WTC11 (cell line): ENCODE measurements around the gene CSTPP1. TPM values are rescaled to one million over a fixed set of nuclear protein-coding genes. Genes with fewer than 3 reads are reported as not detected.

Experiments
- ATAC-seq: fragments of 200-7000 bp; cut with Tn5 transposase; 2 replicates; pipeline ENCODE4 v1.10.0; 2021; ENCODE audit warnings: mild to moderate bottlenecking, moderate library complexity
- CTCF ChIA-PET: fragments of 300-600 bp; sonication (Branson Sonifier 250); formaldehyde crosslinking; loops from one replicate; lab custom pipeline; 2021; ENCODE audit warnings: antibody characterized with exemption; lab: Charles Lee
- POLR2A ChIA-PET: fragments of 350-600 bp; sonication (Branson Sonifier 250); formaldehyde crosslinking; loops from one replicate; lab custom pipeline; 2021; ENCODE audit warnings: antibody characterized with exemption; lab: Charles Lee
- DNase-seq: peaks from one replicate; pipeline ENCODE4 v3.0.0; 2021; ENCODE audit warnings: low spot score
- H3K27ac Mint-ChIP-seq: 2 replicates; pipeline ENCODE4 v1.8.0; 2021; ENCODE audit warnings: mixed read lengths
- H3K27me3 Mint-ChIP-seq: 2 replicates; pipeline ENCODE4 v1.8.0; 2021; ENCODE audit warnings: low read depth, mild to moderate bottlenecking, moderate library complexity, mixed read lengths
- H3K36me3 Mint-ChIP-seq: 2 replicates; pipeline ENCODE4 v1.8.0; 2021; ENCODE audit warnings: mixed read lengths
- H3K4me1 Mint-ChIP-seq: 2 replicates; pipeline ENCODE4 v1.8.0; 2022; ENCODE audit warnings: mixed read lengths
- H3K4me3 Mint-ChIP-seq: 2 replicates; pipeline ENCODE4 v1.8.0; 2021; ENCODE audit warnings: mild to moderate bottlenecking, moderate library complexity, mixed read lengths
- H3K9me3 Mint-ChIP-seq: 2 replicates; pipeline ENCODE4 v1.8.0; 2021; ENCODE audit warnings: mixed read lengths
- ARID4B ChIP-seq: sonication (generic); formaldehyde crosslinking; IDR thresholded peaks from 2 replicates; pipeline ENCODE4 v1.8.0; 2023; ENCODE audit warnings: missing genetic modification reagents, mild to moderate bottlenecking, borderline replicate concordance
- ATF3 ChIP-seq: sonication (generic); formaldehyde crosslinking; conservative IDR thresholded peaks from 2 replicates; pipeline ENCODE4 v1.8.1; 2022; ENCODE audit warnings: mild to moderate bottlenecking, missing genetic modification reagents
- E2F5 ChIP-seq: sonication (generic); formaldehyde crosslinking; IDR thresholded peaks from 2 replicates; pipeline ENCODE4 v1.8.1; 2022; ENCODE audit warnings: mild to moderate bottlenecking, moderate library complexity, missing genetic modification reagents
- FOXP1 ChIP-seq: sonication (generic); formaldehyde crosslinking; IDR thresholded peaks from 2 replicates; pipeline ENCODE4 v1.8.0; 2022; ENCODE audit warnings: missing genetic modification reagents, mild to moderate bottlenecking, moderate library complexity, borderline replicate concordance
- JUN ChIP-seq: sonication (generic); formaldehyde crosslinking; IDR thresholded peaks from 2 replicates; pipeline ENCODE4 v1.8.0; 2023; ENCODE audit warnings: mild to moderate bottlenecking, missing genetic modification reagents
- TEAD1 ChIP-seq: sonication (generic); formaldehyde crosslinking; IDR thresholded peaks from 2 replicates; pipeline ENCODE4 v1.8.0; 2022; ENCODE audit warnings: mild to moderate bottlenecking, missing genetic modification reagents
- TP53 ChIP-seq: sonication (generic); formaldehyde crosslinking; IDR thresholded peaks from 2 replicates; pipeline ENCODE4 v1.8.1; 2023; ENCODE audit warnings: mild to moderate bottlenecking, missing genetic modification reagents
- ZNF416 ChIP-seq: fragments of 250-450 bp; sonication (Bioruptor Pico); IDR thresholded peaks from 2 replicates; pipeline ENCODE4 v1.9.0; 2021; ENCODE audit warnings: mild to moderate bottlenecking, inconsistent platforms
- ZNF423 ChIP-seq: fragments of 250-450 bp; sonication (Bioruptor Pico); IDR thresholded peaks from 2 replicates; pipeline ENCODE4 v2.1.2; 2022; ENCODE audit warnings: mild to moderate bottlenecking, moderate library complexity
- total RNA-seq: library from RNA; stranded (reverse); gene quantifications from 3 replicates; pipeline ENCODE4 v1.2.3, GENCODE V29; 2021
- TF ChIP-seq, protein P1 (sequence below): sonication (generic); formaldehyde crosslinking; IDR thresholded peaks from 2 replicates; pipeline ENCODE4 v1.8.1; 2022; ENCODE audit warnings: missing genetic modification reagents, borderline replicate concordance
- TF ChIP-seq, protein P2 (sequence below): sonication (generic); formaldehyde crosslinking; IDR thresholded peaks from 2 replicates; pipeline ENCODE4 v1.8.0; 2022; ENCODE audit warnings: mild to moderate bottlenecking, missing genetic modification reagents
- TF ChIP-seq, protein P3 (sequence below): sonication (generic); formaldehyde crosslinking; IDR thresholded peaks from 2 replicates; pipeline ENCODE4 v1.8.0; 2022; ENCODE audit warnings: mild to moderate bottlenecking, missing genetic modification reagents
- TF ChIP-seq, protein P4 (sequence below): fragments of 250-450 bp; sonication (Bioruptor Pico); IDR thresholded peaks from 2 replicates; pipeline ENCODE4 v1.9.0; 2021; ENCODE audit warnings: mild to moderate bottlenecking, borderline replicate concordance
- TF ChIP-seq, protein P5 (sequence below): sonication (generic); formaldehyde crosslinking; IDR thresholded peaks from 2 replicates; pipeline ENCODE4 v1.8.1; 2022; ENCODE audit warnings: low read depth, mild to moderate bottlenecking, moderate library complexity, missing genetic modification reagents, borderline replicate concordance

CSTPP1 gene
- total RNA-seq, 1 experiment from 2014 or later: 23.6 TPM

GRCh38 chr11:47136921-47137320 lies 200.4 kb downstream of the CSTPP1 start:
- ChIA-PET POLR2A (no interaction called here), CTCF (interaction anchor here (1.8 kb wide), 1 partner anchor 16 kb away, joined by 6 read pairs; no protein-coding TSS in a partner anchor)
- TF ChIP-seq, protein P1, sequence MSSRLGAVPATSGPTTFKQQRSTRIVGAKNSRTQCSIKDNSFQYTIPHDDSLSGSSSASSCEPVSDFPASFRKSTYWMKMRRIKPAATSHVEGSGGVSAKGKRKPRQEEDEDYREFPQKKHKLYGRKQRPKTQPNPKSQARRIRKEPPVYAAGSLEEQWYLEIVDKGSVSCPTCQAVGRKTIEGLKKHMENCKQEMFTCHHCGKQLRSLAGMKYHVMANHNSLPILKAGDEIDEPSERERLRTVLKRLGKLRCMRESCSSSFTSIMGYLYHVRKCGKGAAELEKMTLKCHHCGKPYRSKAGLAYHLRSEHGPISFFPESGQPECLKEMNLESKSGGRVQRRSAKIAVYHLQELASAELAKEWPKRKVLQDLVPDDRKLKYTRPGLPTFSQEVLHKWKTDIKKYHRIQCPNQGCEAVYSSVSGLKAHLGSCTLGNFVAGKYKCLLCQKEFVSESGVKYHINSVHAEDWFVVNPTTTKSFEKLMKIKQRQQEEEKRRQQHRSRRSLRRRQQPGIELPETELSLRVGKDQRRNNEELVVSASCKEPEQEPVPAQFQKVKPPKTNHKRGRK (CRISPR knock-in tag): no peak
- TF ChIP-seq, protein P2, sequence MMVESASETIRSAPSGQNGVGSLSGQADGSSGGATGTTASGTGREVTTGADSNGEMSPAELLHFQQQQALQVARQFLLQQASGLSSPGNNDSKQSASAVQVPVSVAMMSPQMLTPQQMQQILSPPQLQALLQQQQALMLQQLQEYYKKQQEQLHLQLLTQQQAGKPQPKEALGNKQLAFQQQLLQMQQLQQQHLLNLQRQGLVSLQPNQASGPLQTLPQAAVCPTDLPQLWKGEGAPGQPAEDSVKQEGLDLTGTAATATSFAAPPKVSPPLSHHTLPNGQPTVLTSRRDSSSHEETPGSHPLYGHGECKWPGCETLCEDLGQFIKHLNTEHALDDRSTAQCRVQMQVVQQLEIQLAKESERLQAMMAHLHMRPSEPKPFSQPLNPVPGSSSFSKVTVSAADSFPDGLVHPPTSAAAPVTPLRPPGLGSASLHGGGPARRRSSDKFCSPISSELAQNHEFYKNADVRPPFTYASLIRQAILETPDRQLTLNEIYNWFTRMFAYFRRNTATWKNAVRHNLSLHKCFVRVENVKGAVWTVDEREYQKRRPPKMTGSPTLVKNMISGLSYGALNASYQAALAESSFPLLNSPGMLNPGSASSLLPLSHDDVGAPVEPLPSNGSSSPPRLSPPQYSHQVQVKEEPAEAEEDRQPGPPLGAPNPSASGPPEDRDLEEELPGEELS (CRISPR knock-in tag): no peak
- TF ChIP-seq ZNF416 (no peak), ARID4B (no peak), ATF3 (CRISPR knock-in tag) (no peak), TEAD1 (CRISPR knock-in tag) (no peak), FOXP1 (no peak), TP53 (CRISPR knock-in tag) (no peak), JUN (CRISPR knock-in tag) (no peak), E2F5 (no peak), ZNF423 (CRISPR knock-in tag) (no peak)
- TF ChIP-seq, protein P3, sequence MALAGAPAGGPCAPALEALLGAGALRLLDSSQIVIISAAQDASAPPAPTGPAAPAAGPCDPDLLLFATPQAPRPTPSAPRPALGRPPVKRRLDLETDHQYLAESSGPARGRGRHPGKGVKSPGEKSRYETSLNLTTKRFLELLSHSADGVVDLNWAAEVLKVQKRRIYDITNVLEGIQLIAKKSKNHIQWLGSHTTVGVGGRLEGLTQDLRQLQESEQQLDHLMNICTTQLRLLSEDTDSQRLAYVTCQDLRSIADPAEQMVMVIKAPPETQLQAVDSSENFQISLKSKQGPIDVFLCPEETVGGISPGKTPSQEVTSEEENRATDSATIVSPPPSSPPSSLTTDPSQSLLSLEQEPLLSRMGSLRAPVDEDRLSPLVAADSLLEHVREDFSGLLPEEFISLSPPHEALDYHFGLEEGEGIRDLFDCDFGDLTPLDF (CRISPR knock-in tag): no peak
- TF ChIP-seq, protein P4, sequence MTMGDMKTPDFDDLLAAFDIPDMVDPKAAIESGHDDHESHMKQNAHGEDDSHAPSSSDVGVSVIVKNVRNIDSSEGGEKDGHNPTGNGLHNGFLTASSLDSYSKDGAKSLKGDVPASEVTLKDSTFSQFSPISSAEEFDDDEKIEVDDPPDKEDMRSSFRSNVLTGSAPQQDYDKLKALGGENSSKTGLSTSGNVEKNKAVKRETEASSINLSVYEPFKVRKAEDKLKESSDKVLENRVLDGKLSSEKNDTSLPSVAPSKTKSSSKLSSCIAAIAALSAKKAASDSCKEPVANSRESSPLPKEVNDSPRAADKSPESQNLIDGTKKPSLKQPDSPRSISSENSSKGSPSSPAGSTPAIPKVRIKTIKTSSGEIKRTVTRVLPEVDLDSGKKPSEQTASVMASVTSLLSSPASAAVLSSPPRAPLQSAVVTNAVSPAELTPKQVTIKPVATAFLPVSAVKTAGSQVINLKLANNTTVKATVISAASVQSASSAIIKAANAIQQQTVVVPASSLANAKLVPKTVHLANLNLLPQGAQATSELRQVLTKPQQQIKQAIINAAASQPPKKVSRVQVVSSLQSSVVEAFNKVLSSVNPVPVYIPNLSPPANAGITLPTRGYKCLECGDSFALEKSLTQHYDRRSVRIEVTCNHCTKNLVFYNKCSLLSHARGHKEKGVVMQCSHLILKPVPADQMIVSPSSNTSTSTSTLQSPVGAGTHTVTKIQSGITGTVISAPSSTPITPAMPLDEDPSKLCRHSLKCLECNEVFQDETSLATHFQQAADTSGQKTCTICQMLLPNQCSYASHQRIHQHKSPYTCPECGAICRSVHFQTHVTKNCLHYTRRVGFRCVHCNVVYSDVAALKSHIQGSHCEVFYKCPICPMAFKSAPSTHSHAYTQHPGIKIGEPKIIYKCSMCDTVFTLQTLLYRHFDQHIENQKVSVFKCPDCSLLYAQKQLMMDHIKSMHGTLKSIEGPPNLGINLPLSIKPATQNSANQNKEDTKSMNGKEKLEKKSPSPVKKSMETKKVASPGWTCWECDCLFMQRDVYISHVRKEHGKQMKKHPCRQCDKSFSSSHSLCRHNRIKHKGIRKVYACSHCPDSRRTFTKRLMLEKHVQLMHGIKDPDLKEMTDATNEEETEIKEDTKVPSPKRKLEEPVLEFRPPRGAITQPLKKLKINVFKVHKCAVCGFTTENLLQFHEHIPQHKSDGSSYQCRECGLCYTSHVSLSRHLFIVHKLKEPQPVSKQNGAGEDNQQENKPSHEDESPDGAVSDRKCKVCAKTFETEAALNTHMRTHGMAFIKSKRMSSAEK (CRISPR knock-in tag): no peak
- TF ChIP-seq, protein P5, sequence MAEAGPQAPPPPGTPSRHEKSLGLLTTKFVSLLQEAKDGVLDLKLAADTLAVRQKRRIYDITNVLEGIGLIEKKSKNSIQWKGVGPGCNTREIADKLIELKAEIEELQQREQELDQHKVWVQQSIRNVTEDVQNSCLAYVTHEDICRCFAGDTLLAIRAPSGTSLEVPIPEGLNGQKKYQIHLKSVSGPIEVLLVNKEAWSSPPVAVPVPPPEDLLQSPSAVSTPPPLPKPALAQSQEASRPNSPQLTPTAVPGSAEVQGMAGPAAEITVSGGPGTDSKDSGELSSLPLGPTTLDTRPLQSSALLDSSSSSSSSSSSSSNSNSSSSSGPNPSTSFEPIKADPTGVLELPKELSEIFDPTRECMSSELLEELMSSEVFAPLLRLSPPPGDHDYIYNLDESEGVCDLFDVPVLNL: no peak
- H3K9me3 Mint-ChIP-seq: no peaks in the 10 kb centered on the region
- H3K4me3 Mint-ChIP-seq: no peak overlapping the region
- no peak overlapping the region for H3K27ac Mint-ChIP-seq
- H3K4me1 Mint-ChIP-seq: no peaks in the 10 kb centered on the region
- H3K27me3 Mint-ChIP-seq: no peaks in the 10 kb centered on the region
- ATAC-seq: no peak
- no peak for DNase-seq
- H3K36me3 Mint-ChIP-seq: peaks cover 4% of the 10 kb centered on the region; the same call in 1 of the 2 replicates
